Measurements from ENCODE around the gene SH2D1B. TPM values are rescaled to one million over a fixed set of nuclear protein-coding genes. Genes with fewer than 3 reads are reported as not detected.
A peak's percentile ranks its signal among the peaks of the same experiment; 100 is the strongest.

Gene SH2D1B
- total RNA-seq, 1 experiment from 2014 or later: 0.04 TPM

GRCh38 chr1:162404550-162405160 is 7.3 kb downstream of the SH2D1B start:
- H3K4me2 ChIP-seq (ENCODE audit: low read length): peak overlapping the region; percentile 78
- TF ChIP-seq CTCF (conservative IDR thresholded peaks at IDR 0.05; ENCODE audit: low read depth, low read length) (no peak), EZH2 (IDR thresholded peaks at IDR 0.05; ENCODE audit: low read length, unreplicated experiment) (no peak)
- DNase-seq (peak; percentile 85), ATAC-seq (peak; percentile 95)
- no TSS peak for BruUV-seq (replicated peaks)
- peaks cover 20% of the 10 kb centered on the region for H3K4me1 ChIP-seq (ENCODE audit: insufficient read depth, low read length)
- H3K4me3 ChIP-seq (ENCODE audit: low read length): peak overlapping the region; percentile 41
- no peaks in the 10 kb centered on the region for H3K9me3 ChIP-seq (ENCODE audit: low read length)
- intact Hi-C loops (cut with micrococcal nuclease): no loop called here
- no peak overlapping the region for H3K9ac ChIP-seq (ENCODE audit: low read length)
- no peaks in the 10 kb centered on the region for H3K79me2 ChIP-seq (ENCODE audit: low read length)
- ChIA-PET CTCF (interaction anchor here (0.6 kb wide), 1 partner anchor 664 kb away, joined by 3 read pairs; no protein-coding TSS in a partner anchor), POLR2A (ENCODE audit: unreplicated experiment) (interaction anchor here (0.6 kb wide), 1 partner anchor 854 kb away, joined by 3 read pairs; no protein-coding TSS in a partner anchor)
- no peaks in the 10 kb centered on the region for H3F3A ChIP-seq (ENCODE audit: low read length, unreplicated experiment)
- H3K27me3 ChIP-seq (ENCODE audit: low read length): no peaks in the 10 kb centered on the region
- H3K36me3 ChIP-seq (ENCODE audit: low read depth, low read length): no peaks in the 10 kb centered on the region
- H4K20me1 ChIP-seq (ENCODE audit: low read length): no peaks in the 10 kb centered on the region
- H3K27ac ChIP-seq (ENCODE audit: low read length): peak overlapping the region; percentile 61
- 0 out of 2 replicates have a peak overlapping the region, but pooled peaks have one; percentile 46 for H2AFZ ChIP-seq (ENCODE audit: low read length)
- no peaks in the 10 kb centered on the region for H3K9me2 ChIP-seq (replicated peaks; ENCODE audit: low read length)

GRCh38 chr1:162400790-162401355 is 11.1 kb downstream of the SH2D1B start:
- ChIA-PET CTCF (no interaction called here), POLR2A (ENCODE audit: unreplicated experiment) (no interaction called here)
- Histone ChIP-seq H3K79me2 (ENCODE audit: low read length) (no peaks in the 10 kb centered on the region), H3K36me3 (ENCODE audit: low read depth, low read length) (no peaks in the 10 kb centered on the region), H3K4me2 (ENCODE audit: low read length) (no peak overlapping the region), H3K4me3 (ENCODE audit: low read length) (no peak overlapping the region), H3K27ac (ENCODE audit: low read length) (no peak overlapping the region), H3K9ac (ENCODE audit: low read length) (no peak overlapping the region), H3F3A (ENCODE audit: low read length, unreplicated experiment) (no peaks in the 10 kb centered on the region), H3K9me3 (ENCODE audit: low read length) (no peaks in the 10 kb centered on the region), H3K27me3 (ENCODE audit: low read length) (no peaks in the 10 kb centered on the region), H3K4me1 (ENCODE audit: insufficient read depth, low read length) (peaks cover 14% of the 10 kb centered on the region), H2AFZ (ENCODE audit: low read length) (no peak overlapping the region), H3K9me2 (replicated peaks; ENCODE audit: low read length) (no peaks in the 10 kb centered on the region), H4K20me1 (ENCODE audit: low read length) (no peaks in the 10 kb centered on the region)
- ATAC-seq (no peak), DNase-seq (no peak)
- TF ChIP-seq CTCF (conservative IDR thresholded peaks at IDR 0.05; ENCODE audit: low read depth, low read length) (no peak), EZH2phosphoT487 (IDR thresholded peaks at IDR 0.05; ENCODE audit: borderline replicate concordance, low read length) (no peak), EZH2 (IDR thresholded peaks at IDR 0.05; ENCODE audit: low read length, unreplicated experiment) (no peak)
- BruUV-seq (replicated peaks): no TSS peak
- intact Hi-C loops (cut with micrococcal nuclease): no loop called here

- no peak overlapping the region for H3K4me2 ChIP-seq (ENCODE audit: low read length)
- H3K4me1 ChIP-seq (ENCODE audit: insufficient read depth, low read length): no peaks in the 10 kb centered on the region
- no peak overlapping the region for H2AFZ ChIP-seq (ENCODE audit: low read length)
- no peaks in the 10 kb centered on the region for H3K79me2 ChIP-seq (ENCODE audit: low read length)
- no peak overlapping the region for H3K9ac ChIP-seq (ENCODE audit: low read length)
- H3K9me2 ChIP-seq (replicated peaks; ENCODE audit: low read length): no peaks in the 10 kb centered on the region
- ATAC-seq (no peak), DNase-seq (no peak)
- ChIA-PET CTCF (no interaction called here), POLR2A (ENCODE audit: unreplicated experiment) (no interaction called here)
- H3K9me3 ChIP-seq (ENCODE audit: low read length): no peaks in the 10 kb centered on the region
- H3F3A ChIP-seq (ENCODE audit: low read length, unreplicated experiment): no peaks in the 10 kb centered on the region
- BruUV-seq (replicated peaks): no TSS peak
- intact Hi-C loops (cut with micrococcal nuclease): loop anchor here (10.0 kb wide), 2 partner anchors 226 to 634 kb away; partner anchors contain the start of gene ATF6
- no peaks in the 10 kb centered on the region for H3K27me3 ChIP-seq (ENCODE audit: low read length)
- H3K4me3 ChIP-seq (ENCODE audit: low read length): no peak overlapping the region
- no peak overlapping the region for H3K27ac ChIP-seq (ENCODE audit: low read length)
- no peaks in the 10 kb centered on the region for H4K20me1 ChIP-seq (ENCODE audit: low read length)
- no peaks in the 10 kb centered on the region for H3K36me3 ChIP-seq (ENCODE audit: low read depth, low read length)
- no peak for TF ChIP-seq EZH2 (IDR thresholded peaks at IDR 0.05; ENCODE audit: low read length, unreplicated experiment)
- no peak for TF ChIP-seq CTCF (conservative IDR thresholded peaks at IDR 0.05; ENCODE audit: low read depth, low read length)
- TF ChIP-seq EZH2phosphoT487 (IDR thresholded peaks at IDR 0.05; ENCODE audit: borderline replicate concordance, low read length): no peak
Measured at GRCh38 chr1:162398999-162399580, 12.8 kb downstream of the SH2D1B start.
